ENCODE data around the gene C10orf95. TPM values are rescaled to one million over a fixed set of nuclear protein-coding genes. Genes with fewer than 3 reads are reported as not detected.

C10orf95 gene
- total RNA-seq, 1 donor from 2014 or later = 0.18 TPM

DNA sequence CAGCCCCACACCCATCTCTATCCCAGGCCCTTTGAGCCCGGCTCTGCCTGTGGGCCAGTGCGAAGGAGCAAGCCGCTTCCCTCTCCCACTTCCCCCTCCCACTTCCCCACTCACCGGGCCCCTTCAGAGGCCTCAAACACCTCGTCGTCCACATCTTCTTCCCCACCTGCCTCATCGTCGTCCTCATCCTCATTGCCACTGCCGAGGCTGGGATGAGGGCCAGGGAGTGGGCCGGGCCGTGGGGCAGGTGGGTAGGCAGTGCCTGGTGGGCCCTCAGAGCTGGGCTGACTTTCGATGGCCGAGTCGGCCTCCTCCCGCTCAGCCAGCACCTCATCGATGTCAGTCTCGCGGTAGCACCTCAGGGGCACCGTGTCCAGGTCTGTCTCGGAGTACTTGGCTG is 36.6 kb downstream of the C10orf95 start:
- H3K4me3 Mint-ChIP-seq (ENCODE audit: unreplicated experiment) = no peak overlapping the region
- no peak for DNase-seq (ENCODE audit: low spot score)
- H3K27ac Mint-ChIP-seq (ENCODE audit: unreplicated experiment) = no peak overlapping the region
- peaks cover 15% of the 10 kb centered on the region for H3K4me1 Mint-ChIP-seq (ENCODE audit: unreplicated experiment)
- H3K27me3 Mint-ChIP-seq (ENCODE audit: unreplicated experiment) = peaks cover 30% of the 10 kb centered on the region
- peaks cover 7% of the 10 kb centered on the region for H3K36me3 Mint-ChIP-seq (ENCODE audit: low read depth, unreplicated experiment)
- TF ChIP-seq, protein P1, sequence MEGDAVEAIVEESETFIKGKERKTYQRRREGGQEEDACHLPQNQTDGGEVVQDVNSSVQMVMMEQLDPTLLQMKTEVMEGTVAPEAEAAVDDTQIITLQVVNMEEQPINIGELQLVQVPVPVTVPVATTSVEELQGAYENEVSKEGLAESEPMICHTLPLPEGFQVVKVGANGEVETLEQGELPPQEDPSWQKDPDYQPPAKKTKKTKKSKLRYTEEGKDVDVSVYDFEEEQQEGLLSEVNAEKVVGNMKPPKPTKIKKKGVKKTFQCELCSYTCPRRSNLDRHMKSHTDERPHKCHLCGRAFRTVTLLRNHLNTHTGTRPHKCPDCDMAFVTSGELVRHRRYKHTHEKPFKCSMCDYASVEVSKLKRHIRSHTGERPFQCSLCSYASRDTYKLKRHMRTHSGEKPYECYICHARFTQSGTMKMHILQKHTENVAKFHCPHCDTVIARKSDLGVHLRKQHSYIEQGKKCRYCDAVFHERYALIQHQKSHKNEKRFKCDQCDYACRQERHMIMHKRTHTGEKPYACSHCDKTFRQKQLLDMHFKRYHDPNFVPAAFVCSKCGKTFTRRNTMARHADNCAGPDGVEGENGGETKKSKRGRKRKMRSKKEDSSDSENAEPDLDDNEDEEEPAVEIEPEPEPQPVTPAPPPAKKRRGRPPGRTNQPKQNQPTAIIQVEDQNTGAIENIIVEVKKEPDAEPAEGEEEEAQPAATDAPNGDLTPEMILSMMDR (IDR thresholded peaks at IDR 0.05; ENCODE audit: unreplicated experiment) = no peak
- H3K9me3 Mint-ChIP-seq (ENCODE audit: unreplicated experiment) = no peaks in the 10 kb centered on the region

DNA sequence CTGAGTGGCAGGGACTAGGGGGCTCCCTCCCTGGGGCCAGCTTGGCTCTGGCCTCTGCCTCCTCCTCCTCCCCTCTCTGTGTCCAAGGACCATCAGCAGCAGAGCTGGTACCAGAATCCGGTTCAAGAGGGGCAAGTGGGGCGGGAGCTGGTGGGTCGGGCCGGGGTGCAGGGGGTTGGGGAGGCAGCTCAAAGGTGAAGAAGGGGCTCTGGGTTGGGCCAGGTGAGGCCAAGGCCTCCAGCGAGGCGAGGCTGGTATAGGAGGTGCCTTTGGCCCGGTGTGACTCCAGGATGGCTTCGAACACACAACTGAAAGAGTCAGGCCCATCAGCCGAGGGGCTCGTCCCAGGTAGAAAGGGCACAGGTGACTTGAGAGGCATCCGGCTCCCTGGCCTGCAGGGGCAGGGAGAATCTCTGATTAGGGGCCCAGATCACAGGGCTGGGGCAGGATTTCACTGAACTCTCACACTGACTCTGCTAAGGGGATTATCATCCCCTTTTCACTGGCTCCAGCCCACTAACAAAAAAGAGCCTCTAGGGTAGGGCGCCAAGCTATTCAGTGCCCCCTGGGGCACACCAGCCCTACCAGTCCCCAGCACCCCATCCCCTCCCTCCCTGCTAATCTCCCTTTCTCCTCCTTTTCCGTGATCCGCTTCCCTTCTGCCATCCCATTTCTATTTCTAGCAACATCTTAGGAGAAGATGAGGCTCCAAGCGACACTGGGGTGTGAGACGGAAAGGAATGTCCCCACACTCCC is 37.4 kb downstream of the C10orf95 start:
- H3K27me3 Mint-ChIP-seq (ENCODE audit: unreplicated experiment) = peaks cover 32% of the 10 kb centered on the region
- H3K4me3 Mint-ChIP-seq (ENCODE audit: unreplicated experiment) = no peak overlapping the region
- no peak overlapping the region for H3K27ac Mint-ChIP-seq (ENCODE audit: unreplicated experiment)
- no peaks in the 10 kb centered on the region for H3K9me3 Mint-ChIP-seq (ENCODE audit: unreplicated experiment)
- peaks cover 10% of the 10 kb centered on the region for H3K36me3 Mint-ChIP-seq (ENCODE audit: low read depth, unreplicated experiment)
- DNase-seq (ENCODE audit: low spot score) = no peak
- TF ChIP-seq, protein P1 (IDR thresholded peaks at IDR 0.05; ENCODE audit: unreplicated experiment) = no peak
- H3K4me1 Mint-ChIP-seq (ENCODE audit: unreplicated experiment) = peaks cover 15% of the 10 kb centered on the region

GRCh38 chr10:102413053-102413705 is 38.2 kb downstream of the C10orf95 start:
- peaks cover 13% of the 10 kb centered on the region for H3K36me3 Mint-ChIP-seq (ENCODE audit: low read depth, unreplicated experiment)
- TF ChIP-seq, protein P1 (IDR thresholded peaks at IDR 0.05; ENCODE audit: unreplicated experiment) = no peak
- H3K9me3 Mint-ChIP-seq (ENCODE audit: unreplicated experiment) = no peaks in the 10 kb centered on the region
- no peak overlapping the region for H3K27ac Mint-ChIP-seq (ENCODE audit: unreplicated experiment)
- DNase-seq (ENCODE audit: low spot score) = no peak
- H3K4me3 Mint-ChIP-seq (ENCODE audit: unreplicated experiment) = no peak overlapping the region
- peaks cover 31% of the 10 kb centered on the region for H3K27me3 Mint-ChIP-seq (ENCODE audit: unreplicated experiment)
- peaks cover 16% of the 10 kb centered on the region for H3K4me1 Mint-ChIP-seq (ENCODE audit: unreplicated experiment)

- Mint-ChIP-seq H3K27me3 (ENCODE audit: unreplicated experiment) (peaks cover 30% of the 10 kb centered on the region), H3K9me3 (ENCODE audit: unreplicated experiment) (no peaks in the 10 kb centered on the region), H3K27ac (ENCODE audit: unreplicated experiment) (no peak overlapping the region), H3K4me1 (ENCODE audit: unreplicated experiment) (peaks cover 19% of the 10 kb centered on the region), H3K4me3 (ENCODE audit: unreplicated experiment) (no peak overlapping the region), H3K36me3 (ENCODE audit: low read depth, unreplicated experiment) (peaks cover 12% of the 10 kb centered on the region)
- DNase-seq (ENCODE audit: low spot score) = no peak
- TF ChIP-seq, protein P1 (IDR thresholded peaks at IDR 0.05; ENCODE audit: unreplicated experiment) = no peak
Measured at GRCh38 chr10:102412293-102412692, 39.0 kb downstream of the C10orf95 start.
